Muscle of leg (tissue), 11 donors: Measurements from ENCODE around the gene FAM32A. TPM values are rescaled to one million over a fixed set of nuclear protein-coding genes. Genes with fewer than 3 reads are reported as not detected.

Experiments
- DNase-seq: peaks from one replicate; pipeline ENCODE4 v3.0.0; 2013
- H3K27ac ChIP-seq: one replicate; pipeline ENCODE4 v1.5.1; 2013; ENCODE audit warnings: mild to moderate bottlenecking, low read length, control low read depth
- H3K27me3 ChIP-seq: one replicate; pipeline ENCODE4 v1.6.1; 2013; ENCODE audit warnings: low read length; ENCODE audit not compliant: control insufficient read depth, insufficient read depth
- H3K36me3 ChIP-seq: one replicate; pipeline ENCODE4 v1.6.1; 2013; ENCODE audit warnings: low read length; ENCODE audit not compliant: control insufficient read depth, insufficient read depth
- H3K4me1 ChIP-seq: one replicate; pipeline ENCODE4 v1.6.1; 2013; ENCODE audit warnings: low read length; ENCODE audit not compliant: control insufficient read depth, insufficient read depth
- H3K4me3 ChIP-seq: one replicate; pipeline ENCODE4 v1.5.1; 2013; ENCODE audit warnings: low read length, control low read depth
- H3K9me3 ChIP-seq: replicated peaks from 2 replicates; pipeline ENCODE4 v1.6.1; 2013; ENCODE audit warnings: low read depth, low read length; ENCODE audit not compliant: control insufficient read depth
- WGBS: methylation state at CpG from one replicate; pipeline ENCODE4 v1.1.5; 2013; ENCODE audit warnings: missing lambda C conversion rate; ENCODE audit not compliant: insufficient coverage; 5-methylcytosine and 5-hydroxymethylcytosine counted together
- polyA plus RNA-seq, 8 donors: library from polyadenylated mRNA; unstranded; fragments of 120-200 nt; gene quantifications; one replicate each; pipeline versions ENCODE4 v1.2.1 to v1.2.3, GENCODE V29; 2013; ENCODE audit warnings: inconsistent platforms in 1 of 8, low replicate concordance in 1 of 8; ENCODE audit not compliant: insufficient read length in 8 of 8, insufficient read depth in 1 of 8
- total RNA-seq: library from RNA; stranded (reverse); fragments of 120-200 nt; gene quantifications from one replicate; pipeline ENCODE4 v1.2.4, GENCODE V29; 2013

FAM32A gene
- total and polyA plus RNA-seq, 9 donors: 56.6 to 89.9 (median 72.6) TPM

DNA sequence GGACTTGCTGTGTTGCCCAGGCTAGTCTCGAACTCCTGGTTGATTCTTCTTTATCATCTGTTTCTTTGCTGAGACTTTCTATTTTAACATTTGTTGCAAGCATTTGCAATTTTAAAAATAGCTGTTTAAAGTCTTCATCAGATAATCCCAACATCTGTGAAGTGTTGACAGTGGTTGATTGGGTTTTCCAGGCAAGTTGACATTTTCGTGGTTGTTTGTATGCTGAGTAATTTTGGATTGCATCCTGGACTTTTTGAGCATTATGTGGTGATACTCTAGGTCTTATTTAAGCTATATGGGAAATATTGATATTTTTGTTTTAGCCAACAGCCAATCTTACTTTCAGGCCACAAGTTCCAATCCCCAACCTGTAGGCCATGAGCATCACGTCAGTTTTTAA is 37.6 kb downstream of the FAM32A start:
- WGBS: 90% methylated on average over 1 of the region's 3 CpGs
- no peaks in the 10 kb centered on the region for H3K4me1 ChIP-seq
- H3K36me3 ChIP-seq: peaks cover 82% of the 10 kb centered on the region
- no peak overlapping the region for H3K27ac ChIP-seq
- H3K9me3 ChIP-seq: peaks cover 20% of the 10 kb centered on the region
- no peak overlapping the region for H3K4me3 ChIP-seq
- no peak for DNase-seq
- H3K27me3 ChIP-seq: no peaks in the 10 kb centered on the region

DNA sequence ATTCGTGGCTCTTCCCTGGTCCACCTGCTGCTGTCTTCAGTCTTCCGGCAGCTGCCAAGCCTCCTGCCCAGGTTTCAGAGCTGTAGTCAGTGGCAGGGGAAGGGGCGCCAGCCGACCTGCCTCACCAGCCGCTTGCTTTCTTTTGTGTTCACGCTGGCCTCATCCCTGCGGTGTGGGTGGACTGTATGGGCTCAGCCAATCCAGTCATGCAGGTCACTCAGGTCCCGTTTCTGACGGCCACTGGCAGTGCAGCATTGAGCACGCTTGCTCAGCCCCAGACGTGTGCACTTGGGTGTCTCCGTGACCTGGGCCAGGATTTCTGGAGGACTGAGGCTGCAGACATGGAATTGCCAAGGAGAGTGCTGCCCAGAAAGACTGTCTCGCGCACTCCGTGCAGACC is 38.5 kb downstream of the FAM32A start:
- H3K4me3 ChIP-seq: no peak overlapping the region
- 87% methylated on average over 12 of the region's 15 CpGs for WGBS
- H3K4me1 ChIP-seq: no peaks in the 10 kb centered on the region
- H3K27ac ChIP-seq: no peak overlapping the region
- DNase-seq: no peak
- H3K9me3 ChIP-seq: peaks cover 20% of the 10 kb centered on the region
- H3K27me3 ChIP-seq: no peaks in the 10 kb centered on the region
- peaks cover 86% of the 10 kb centered on the region for H3K36me3 ChIP-seq

DNA sequence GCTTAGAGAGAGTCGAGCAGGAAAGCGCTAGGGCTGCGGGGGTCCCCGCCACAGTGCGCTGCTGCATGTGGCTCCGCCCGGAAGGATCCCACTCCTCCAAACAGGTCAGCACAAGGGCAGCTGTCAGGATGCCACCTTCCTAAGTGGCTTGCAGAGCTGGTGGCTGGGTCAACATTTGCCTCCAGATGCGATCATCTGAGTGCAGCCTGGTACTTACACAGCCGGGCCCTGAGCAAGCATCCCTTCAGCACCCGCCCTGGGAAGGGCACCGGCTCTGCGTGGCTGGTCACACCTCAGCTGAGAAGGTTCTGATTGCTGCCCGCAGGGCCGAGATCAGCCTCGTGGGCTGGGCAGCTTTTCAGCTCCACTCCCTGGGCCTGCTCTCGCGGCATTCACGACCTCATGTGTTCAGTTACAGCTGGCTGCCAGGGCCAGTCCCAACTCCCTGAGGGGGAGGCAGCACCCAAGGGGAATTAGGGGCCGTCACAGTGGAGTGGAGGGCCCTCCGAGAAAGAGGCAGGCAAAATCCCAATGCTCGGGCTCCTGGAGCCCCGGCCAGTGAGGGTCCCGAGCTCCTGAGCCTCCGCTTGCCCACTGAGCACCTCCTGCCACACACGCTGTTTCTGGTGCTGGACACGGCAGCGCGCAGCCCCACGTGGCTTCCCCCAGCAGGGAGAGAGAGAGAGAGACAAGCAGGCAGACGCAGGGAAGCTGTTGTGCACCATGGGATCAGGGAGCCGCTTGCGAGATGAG is 39.3 kb downstream of the FAM32A start:
- 89% methylated on average over 27 of the region's 32 CpGs for WGBS
- Histone ChIP-seq H3K4me1 (no peaks in the 10 kb centered on the region), H3K4me3 (no peak overlapping the region), H3K27ac (no peak overlapping the region), H3K36me3 (peaks cover 93% of the 10 kb centered on the region), H3K9me3 (peaks cover 20% of the 10 kb centered on the region), H3K27me3 (no peaks in the 10 kb centered on the region)
- DNase-seq: no peak

DNA sequence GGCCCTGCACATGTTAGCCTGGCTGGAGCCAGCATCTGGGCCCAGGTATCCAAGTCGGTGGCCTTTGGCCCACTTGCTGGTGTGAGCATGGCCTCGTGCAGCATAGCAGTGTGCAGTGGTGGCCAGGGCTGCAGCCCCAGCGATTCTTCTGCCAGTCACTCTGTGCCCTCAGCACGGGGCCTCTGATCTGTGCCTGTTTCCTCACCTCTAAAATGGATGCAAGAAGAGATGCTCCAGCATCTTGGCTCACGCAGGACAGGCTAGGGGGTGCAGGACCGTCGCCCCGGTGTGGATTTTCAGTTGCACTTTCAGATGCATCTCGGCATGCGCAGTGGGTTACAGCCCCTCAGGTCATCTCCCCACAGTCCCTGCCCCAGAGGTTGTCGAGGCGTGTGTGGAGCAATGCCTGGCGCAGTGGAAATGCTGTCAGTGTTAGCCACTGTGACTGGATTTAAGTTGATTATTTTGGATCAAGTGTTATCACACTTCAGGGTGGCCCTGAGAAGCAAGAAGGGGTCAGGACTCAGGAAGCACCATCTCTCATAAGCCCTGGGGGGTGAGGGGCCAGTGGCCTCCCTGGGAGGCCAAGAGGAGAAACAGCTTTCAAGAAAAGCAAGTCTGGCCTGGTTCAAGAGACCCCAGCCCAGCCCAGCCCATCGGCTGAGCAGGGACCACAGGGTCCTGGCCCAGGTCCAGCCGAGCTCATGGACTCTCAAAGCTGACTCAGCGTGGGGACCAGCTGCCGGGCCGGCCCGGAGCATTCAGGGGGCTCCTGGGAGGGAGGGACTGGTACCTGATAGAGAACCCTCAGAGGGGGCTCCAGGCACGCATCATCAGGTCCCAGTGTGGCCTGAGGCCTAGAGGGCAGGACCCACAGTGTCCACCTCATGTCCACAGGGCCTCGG is 40.3 kb downstream of the FAM32A start:
- WGBS: 85% methylated on average over 18 of the region's 21 CpGs
- no peak overlapping the region for H3K27ac ChIP-seq
- H3K27me3 ChIP-seq: no peaks in the 10 kb centered on the region
- H3K36me3 ChIP-seq: peaks cover 89% of the 10 kb centered on the region
- no peak for DNase-seq
- no peaks in the 10 kb centered on the region for H3K4me1 ChIP-seq
- H3K4me3 ChIP-seq: no peak overlapping the region
- peaks cover 13% of the 10 kb centered on the region for H3K9me3 ChIP-seq

DNA sequence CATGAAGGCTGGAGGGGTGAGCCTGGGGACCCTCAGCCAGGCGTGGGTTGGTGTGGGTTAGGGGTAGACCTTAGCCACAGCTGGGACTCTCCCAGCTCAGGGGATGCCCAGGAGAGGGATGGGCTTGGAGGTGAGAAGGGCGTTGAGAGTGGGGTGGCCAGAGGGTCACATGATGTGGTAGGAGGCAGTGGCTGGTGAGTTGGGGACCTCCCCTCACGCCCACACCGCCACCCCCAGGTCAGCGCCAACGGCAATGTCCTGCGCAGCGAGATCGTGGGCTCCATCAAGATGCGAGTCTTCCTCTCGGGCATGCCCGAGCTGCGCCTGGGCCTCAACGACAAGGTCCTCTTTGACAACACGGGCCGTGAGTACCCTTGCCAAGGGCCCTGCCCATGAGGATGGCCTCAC is 41.0 kb downstream of the FAM32A start:
- peaks cover 6% of the 10 kb centered on the region for H3K9me3 ChIP-seq
- no peak overlapping the region for H3K4me3 ChIP-seq
- WGBS: 97% methylated on average over 15 of the region's 16 CpGs
- no peaks in the 10 kb centered on the region for H3K27me3 ChIP-seq
- peaks cover 86% of the 10 kb centered on the region for H3K36me3 ChIP-seq
- H3K4me1 ChIP-seq: no peaks in the 10 kb centered on the region
- H3K27ac ChIP-seq: no peak overlapping the region
- no peak for DNase-seq

DNA sequence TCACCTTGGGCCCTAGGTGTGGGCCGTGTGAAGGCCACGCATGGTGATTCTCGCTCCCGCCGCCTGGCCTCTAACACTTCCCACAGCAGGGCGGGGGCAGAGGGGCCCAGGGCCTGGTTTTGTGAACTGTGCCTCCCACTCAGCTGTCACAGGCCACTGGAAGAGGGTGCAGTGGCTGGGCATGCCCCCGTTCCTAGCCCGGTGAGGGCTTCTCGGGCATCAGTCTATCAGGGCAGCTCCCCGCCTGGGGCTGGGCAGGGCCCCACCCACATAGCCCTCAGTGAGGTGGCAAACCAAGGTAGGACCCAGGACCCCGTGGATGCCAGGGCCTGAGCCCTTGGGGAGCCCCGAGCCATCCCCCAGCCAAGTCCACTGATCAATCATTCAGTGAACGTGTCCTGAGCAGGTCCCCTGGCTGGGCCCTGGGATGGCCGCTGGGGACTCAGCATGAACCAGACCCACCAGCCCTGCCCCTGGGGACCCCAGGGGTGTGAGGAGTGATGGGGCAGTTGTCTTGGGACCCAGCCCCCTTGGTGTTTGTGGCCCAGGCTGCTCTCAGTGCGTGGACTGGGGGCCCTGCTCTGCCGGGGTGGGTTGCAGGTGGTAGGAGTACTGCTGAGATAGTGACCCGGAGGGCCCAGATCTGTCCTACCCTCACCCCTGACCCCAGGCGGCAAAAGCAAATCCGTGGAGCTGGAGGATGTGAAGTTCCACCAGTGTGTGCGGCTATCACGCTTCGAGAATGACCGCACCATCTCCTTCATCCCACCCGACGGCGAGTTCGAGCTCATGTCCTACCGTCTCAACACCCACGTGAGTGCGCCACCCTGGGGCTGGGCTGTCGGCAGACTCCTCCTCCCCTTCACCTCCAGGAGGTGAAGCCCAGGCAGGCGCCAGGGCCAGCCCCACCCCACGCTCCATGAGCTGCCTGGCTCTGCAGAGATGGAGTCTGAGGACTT is 41.9 kb downstream of the FAM32A start:
- no peak overlapping the region for H3K27ac ChIP-seq
- no peak overlapping the region for H3K4me3 ChIP-seq
- no peaks in the 10 kb centered on the region for H3K27me3 ChIP-seq
- no peaks in the 10 kb centered on the region for H3K9me3 ChIP-seq
- H3K4me1 ChIP-seq: no peaks in the 10 kb centered on the region
- 91% methylated on average over 33 of the region's 33 CpGs for WGBS
- peaks cover 86% of the 10 kb centered on the region for H3K36me3 ChIP-seq
- DNase-seq: no peak

DNA sequence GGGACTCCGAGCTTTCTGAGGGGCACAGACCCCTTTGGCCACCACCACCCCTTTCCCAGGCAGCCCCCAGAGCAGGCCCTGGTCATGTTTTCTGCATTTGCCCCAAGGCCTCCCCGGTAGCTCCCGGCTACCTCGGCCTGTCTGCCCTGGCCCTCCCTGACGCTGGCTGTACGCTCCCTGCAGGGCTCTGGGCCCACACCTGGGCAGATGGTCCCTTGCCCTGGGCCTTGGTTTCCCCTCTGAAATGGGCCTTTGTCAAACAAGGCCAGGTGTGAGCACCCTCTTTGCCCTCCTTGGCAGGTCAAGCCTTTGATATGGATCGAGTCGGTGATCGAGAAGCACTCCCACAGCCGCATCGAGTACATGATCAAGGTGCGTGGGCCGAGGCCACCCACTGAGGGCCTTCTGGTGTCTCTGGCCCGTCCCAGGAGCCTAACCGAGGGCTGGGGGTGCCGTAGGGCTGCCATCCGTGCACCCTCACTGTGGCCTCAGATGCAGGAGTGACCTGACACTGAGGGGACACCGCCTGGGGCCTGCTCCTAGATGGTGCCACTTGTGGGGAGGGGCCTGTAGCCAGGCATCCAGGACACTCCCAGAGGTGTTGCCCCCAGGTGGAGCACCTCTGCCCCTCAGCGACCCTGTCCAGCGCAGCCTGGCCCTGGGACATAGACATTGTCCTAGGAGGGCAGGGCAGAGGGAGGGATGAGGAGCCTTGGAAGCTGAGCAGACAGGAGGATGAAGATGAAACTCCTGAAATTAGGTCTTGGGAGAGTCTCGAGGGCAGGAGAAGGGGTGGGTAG is 42.8 kb downstream of the FAM32A start:
- Histone ChIP-seq H3K36me3 (peaks cover 86% of the 10 kb centered on the region), H3K4me3 (no peak overlapping the region), H3K27me3 (no peaks in the 10 kb centered on the region), H3K27ac (no peak overlapping the region), H3K9me3 (no peaks in the 10 kb centered on the region), H3K4me1 (no peaks in the 10 kb centered on the region)
- 94% methylated on average over 21 of the region's 21 CpGs for WGBS
- no peak for DNase-seq

DNA sequence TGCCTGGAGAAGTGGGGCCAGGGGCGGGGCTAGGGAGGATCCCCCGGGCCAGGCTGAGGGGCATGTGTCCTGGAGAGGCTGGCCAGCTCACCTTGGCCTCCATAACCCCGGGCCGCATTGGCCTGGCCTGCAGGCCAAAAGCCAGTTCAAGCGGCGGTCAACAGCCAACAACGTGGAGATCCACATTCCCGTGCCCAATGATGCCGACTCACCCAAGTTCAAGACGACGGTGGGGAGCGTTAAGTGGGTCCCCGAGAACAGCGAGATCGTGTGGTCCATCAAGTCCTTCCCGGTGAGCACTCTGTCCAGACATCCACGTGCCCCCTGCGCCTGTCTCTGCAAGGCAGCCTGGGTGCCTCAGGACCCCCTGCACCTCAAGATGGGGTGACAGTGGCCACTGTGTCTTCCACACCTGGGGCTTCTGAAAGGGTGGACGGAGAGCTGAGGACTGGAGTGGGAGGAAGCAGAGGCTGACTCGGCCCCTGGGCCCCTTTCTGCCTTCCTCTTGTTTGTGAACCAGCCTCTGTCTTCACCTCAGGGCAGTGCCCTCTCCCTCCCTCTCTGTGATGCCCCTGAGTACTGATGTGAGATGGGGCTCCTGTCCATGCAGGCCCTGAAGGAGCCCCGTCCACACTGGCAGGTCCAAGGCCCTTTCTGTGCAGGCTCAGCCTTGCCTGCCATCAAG is 43.6 kb downstream of the FAM32A start:
- 90% methylated on average over 18 of the region's 21 CpGs for WGBS
- no peak overlapping the region for H3K27ac ChIP-seq
- DNase-seq: no peak
- H3K4me3 ChIP-seq: no peak overlapping the region
- peaks cover 87% of the 10 kb centered on the region for H3K36me3 ChIP-seq
- H3K27me3 ChIP-seq: no peaks in the 10 kb centered on the region
- no peaks in the 10 kb centered on the region for H3K4me1 ChIP-seq
- no peaks in the 10 kb centered on the region for H3K9me3 ChIP-seq

DNA sequence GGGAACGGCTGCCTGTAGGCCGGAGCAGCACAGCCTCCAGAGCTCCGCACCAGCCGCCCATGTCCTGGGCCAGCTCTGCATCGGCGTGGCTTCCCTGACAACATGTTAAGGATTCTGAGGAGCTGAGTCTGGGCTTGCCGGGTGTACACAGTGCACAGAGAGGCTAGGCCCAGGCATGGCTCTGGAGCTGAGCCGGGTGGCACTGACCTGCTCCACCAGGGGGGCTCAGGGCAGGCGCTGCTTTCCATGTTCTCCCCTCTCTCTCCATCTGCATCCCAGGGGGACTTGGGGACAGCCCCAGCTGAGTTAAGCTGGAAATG is 44.1 kb downstream of the FAM32A start:
- H3K4me1 ChIP-seq: no peaks in the 10 kb centered on the region
- DNase-seq: no peak
- H3K27ac ChIP-seq: no peak overlapping the region
- no peaks in the 10 kb centered on the region for H3K27me3 ChIP-seq
- no peaks in the 10 kb centered on the region for H3K9me3 ChIP-seq
- H3K4me3 ChIP-seq: no peak overlapping the region
- H3K36me3 ChIP-seq: peaks cover 87% of the 10 kb centered on the region
- WGBS: 90% methylated on average over 9 of the region's 9 CpGs
